Right ventricle myocardium inferior (tissue), 1 donor: Measurements from ENCODE around the gene PAX5. TPM values are rescaled to one million over a fixed set of nuclear protein-coding genes. Genes with fewer than 3 reads are reported as not detected.
"Not testable (repeated sequence)": the region's sequence is repeated elsewhere in the genome, so short reads cannot be mapped to it uniquely, and the experiment has no call there.

Source experiments
- ATAC-seq: fragments of 200-7000 bp; cut with Tn5 transposase; one replicate; pipeline ENCODE4 v1.9.1; 2020; ENCODE audit warnings: mild to moderate bottlenecking, moderate library complexity
- DNase-seq: peaks from one replicate; pipeline ENCODE4 v3.0.0; 2021; ENCODE audit errors: missing footprints
- intact Hi-C: fragments of 100-400 bp; cut with DNase I; formaldehyde crosslinking; loops from one replicate; pipeline ENCODE4 v1.11.0; 2022
- long read RNA-seq: library from polyadenylated mRNA; unstranded; transcript quantifications from one replicate; pipeline ENCODE4 v2.0.0, GENCODE V29; 2021
- total RNA-seq: library from RNA; stranded (reverse); fragmentation: NEBNext Ultra II Directional; extraction: Animal tissue kit (Norgen Biotek cat#: 25700); gene quantifications from one replicate; pipeline ENCODE4 v1.2.1, GENCODE V29; 2021
- donor health status: DM: no; HTN: yes; CAD: no; lungs with severe emphysema.

PAX5 gene
- not detected for total RNA-seq
- long read RNA-seq, result 0 reads

DNA sequence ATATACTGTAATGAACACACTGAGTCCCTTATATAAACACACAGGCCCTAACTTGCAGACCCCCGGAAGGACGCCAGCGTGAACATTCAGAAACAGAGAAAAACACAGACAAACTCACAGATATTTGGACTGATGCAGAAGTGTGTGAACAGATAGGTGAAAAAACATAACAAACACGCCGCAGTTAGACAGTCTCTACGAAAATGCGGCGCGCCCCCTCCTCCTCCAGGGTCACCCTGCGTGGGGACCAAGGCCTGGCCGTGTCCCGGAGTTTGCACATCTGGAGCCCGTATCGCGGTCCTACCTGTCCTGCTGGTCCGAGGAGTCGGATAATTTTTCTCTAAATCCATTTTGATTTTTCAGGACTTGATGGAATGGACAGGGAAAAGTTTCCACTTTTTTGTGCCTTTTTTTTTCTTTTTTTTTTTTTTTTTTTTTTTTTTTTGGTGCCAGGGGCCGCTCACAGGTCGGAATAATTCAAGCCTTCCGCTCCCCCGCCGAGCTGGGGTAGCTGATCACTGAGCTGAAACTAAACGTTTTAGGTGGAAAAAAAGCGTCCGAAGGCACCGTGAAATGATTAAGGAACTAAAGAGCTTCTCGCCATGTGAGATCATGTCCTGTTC, at the start of gene PAX5:
Gene PAX5, minus strand, starts transcription at position 587 of the 623 bp plus-strand sequence. Its CDS starts 237 bp downstream, at position 350.
- no peak for ATAC-seq
- no peak for DNase-seq
- intact Hi-C loops, result no loop called here

DNA sequence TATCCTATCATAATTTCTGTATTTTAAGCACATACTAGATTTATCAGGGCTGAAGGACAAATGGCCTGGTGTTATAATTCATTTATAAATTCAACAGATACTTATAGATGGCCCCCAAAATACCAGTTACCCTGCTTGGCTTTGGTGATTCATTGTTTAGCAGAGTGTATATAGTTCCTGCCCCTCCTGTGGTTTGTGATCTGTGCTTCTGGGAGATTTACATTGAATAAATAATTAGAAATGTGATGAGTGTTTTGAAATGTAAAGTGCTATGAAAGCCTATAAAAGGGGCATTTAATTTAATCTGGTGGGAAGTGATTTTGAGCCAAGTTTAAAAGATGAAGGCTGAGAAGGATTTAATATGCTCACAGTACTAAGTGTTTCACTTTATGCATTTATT, 49.6 kb upstream of the PAX5 start:
- DNase-seq (no peak), ATAC-seq (no peak)
- intact Hi-C loops, result no loop called here

DNA sequence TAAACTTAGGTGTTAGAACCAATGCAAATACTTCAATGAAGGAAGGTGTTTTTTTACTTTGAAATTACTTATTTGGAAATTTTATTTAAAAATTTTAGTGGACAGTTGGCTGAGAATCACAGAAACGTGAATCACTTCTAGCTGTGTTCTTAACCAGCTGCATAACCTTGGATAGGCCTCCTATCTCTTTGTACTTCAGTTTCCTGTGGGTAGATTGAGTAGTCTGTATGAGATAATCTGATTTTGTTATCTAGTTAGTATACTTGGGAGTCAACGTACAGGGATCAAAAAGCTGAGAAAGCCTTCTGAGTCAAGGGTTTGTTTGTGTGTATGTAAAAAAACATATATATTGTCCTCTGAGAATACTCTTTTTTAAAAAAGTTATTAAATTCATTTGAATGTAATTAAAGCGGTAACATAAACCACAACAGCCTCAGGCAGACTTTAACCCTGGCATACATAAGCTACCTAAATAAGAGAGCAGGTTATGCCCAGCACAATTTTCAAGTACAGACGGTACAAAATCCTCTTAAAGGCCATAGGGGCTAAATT, 48.2 kb upstream of the PAX5 start:
- intact Hi-C loops, result no loop called here
- ATAC-seq, result no peak

DNA sequence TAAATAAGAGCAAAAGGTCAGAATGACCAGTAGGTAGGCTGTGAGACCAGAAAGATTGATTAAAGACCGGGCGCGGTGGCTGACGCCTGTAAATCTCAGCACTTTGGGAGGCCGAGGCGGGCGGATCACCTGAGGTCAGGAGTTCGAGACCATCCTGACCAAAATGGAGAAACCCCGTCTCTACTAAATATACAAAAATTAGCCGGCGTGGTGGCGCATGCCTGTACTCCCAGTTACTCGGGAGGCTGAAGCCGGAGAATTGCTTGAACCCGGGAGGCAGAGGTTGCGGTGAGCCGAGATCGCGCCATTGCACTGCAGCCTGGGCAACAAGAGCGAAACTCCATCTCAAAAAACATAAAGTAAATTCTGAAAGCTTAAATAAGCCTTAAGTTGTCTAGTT, 47.4 kb upstream of the PAX5 start:
- intact Hi-C loops, result loop anchor here (2.0 kb wide), 1 partner anchor 37 kb away; no protein-coding TSS in a partner anchor
- not testable (repeated sequence) for ATAC-seq, DNase-seq

More for the DNA sequence above, 48.2 kb upstream of the PAX5 start:
- no peak for DNase-seq

DNA sequence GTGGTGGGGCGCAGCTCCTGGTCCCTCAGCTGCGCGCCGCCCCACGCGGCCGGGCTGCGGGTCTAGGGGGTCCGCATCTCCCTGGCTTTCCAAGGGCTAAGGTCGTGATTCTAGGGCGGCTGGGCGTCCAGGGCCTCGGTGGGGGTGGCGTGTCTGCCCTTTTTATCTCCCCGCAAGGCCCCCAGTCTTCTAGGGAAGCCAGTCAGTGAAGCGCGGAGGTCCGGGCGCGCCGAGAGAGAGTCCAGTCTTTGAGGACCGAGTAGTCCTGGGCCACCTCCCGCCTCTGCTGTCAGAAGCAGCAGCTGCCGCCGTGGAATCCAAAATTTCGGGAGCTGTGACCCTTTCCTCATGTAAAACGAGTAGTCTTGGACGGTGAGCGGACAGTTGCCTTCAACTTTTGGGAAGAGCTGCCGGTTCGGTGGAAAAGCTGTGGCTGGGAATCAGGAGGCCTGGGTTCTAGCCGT, 46.1 kb upstream of the PAX5 start:
- DNase-seq (peak; percentile 70), ATAC-seq (peak; percentile 50)
- intact Hi-C loops, result loop anchor here (2.0 kb wide), 1 partner anchor 39 kb away; no protein-coding TSS in a partner anchor

DNA sequence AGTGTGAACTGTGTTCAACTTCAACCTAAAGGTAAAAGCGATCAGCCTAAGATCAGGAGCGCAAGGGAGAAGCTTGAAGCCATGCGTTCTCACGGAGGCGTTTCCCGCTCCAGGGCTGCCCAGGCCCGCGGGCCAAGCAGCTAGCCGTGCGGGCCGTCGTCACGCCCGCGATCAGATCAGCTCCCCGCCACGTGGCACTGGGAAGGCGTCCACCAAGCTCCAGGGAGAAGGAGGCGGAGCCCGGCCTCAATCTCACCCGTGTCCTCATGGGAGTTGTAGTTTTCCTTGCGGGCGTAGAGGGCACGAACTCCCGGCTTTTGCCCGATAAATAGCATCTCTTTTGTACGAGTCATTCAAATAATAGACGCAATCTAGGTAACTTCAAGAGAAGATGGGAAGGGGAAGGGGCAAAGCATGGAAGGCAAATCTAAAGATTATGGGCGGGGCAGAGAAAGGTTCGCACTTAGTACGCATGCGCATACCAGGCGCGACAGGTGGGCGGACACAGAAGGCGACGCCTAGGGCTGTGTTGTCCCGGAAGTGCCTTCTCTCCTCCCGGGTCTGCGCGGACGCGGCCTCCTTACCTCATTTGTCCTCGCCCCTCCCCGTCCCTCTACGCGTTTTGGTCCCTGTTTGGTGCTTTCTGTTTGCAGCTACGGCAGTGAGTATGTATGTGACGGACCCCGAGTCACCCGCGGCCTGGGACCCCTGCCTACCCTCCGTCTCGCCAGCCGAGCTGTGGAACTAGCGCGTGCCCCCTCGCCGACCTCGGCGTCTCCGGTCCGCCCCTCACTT, 45.5 kb upstream of the PAX5 start:
- peak; percentile 99 for ATAC-seq
- peak; percentile 95 for DNase-seq
- intact Hi-C loops, result loop anchor here (2.0 kb wide), 1 partner anchor 39 kb away; no protein-coding TSS in a partner anchor

DNA sequence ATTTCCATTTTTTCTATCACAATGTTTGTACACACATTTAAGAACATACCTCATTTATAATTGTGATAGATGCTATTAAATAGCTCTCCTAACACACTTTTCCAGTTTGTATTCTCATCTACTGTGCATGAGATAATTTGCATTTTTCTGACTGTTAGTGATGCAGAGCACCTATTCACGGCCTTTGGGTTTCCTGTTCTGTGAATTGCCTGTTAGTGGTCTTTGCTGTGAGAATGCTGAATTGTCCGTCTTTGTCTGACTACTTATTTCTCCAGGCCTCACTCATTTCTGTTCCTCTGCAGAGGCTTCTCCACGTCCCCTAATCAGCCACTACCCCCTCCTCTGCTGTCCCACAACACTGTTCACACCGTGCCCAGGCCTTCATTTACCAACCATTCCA, 40.7 kb upstream of the PAX5 start:
- DNase-seq, intact Hi-C loops, ATAC-seq: not testable (repeated sequence)

DNA sequence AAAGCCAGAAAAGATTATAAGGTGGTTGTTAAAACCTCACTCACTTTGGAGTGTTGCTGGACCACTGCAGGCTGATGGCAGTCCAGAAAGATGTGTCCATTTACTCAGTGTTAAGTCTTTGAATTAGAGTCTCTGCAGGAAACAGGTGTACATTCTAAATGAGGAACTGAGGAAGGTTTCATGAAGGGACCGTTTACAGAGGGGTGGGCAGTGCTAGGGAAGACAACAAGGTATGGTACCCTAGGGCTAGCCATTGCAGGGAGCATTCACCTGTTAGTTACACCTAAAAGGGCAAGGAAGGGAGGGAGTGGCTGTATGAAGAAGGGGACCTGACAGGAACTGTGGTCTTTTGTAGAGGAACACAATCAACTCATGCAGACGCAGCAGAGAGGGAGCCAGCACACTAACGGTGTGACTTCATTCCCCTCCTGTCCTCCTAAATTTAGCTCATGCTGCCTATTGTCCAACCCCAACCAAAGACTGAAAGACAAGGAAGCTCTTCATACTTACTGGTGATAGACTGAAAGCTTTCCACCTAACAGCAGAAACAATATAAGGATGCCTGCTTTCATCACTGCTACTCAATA, 32.2 kb upstream of the PAX5 start:
- intact Hi-C loops, result no loop called here
- no peak for ATAC-seq

DNA sequence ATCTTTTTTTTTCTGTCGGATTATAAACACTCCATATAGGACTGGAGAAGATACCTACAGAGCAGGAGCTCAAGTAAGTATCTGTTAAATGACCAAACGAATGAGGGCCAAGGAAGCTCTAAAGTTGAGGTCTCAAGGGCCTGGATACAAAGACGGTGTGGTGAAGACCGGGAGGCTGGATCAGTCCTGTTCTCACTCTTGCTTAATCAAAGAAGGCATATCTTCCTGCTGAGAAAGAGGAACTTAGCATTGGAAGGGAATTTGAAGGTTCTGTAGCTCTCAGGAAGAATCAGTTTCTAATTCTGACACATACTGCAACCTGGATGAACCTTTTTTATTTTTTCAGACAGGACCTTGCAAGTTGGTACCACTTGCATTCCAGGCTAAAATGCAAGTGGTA, 28.3 kb upstream of the PAX5 start:
- DNase-seq, result no peak
- intact Hi-C loops, result no loop called here

More for the DNA sequence above, 32.2 kb upstream of the PAX5 start:
- no peak for DNase-seq

DNA sequence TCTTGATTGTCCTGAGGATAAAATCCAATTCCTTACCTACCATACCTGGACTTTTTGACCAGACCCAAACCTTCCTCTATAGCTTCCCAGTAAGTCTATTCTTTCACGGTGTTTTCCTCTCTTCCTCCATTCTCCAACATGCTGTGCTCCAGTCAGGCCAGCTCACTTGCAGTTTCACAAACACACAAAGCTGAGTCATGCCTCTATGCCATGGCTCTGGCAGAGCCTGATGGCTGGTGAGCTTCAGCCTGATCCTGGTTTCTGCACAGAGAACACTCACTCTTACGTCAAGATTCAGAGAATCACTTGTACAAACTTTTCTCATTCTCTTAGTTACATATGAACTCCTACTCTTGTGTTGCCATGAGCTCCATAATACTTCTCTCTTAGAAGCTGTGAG, 27.7 kb upstream of the PAX5 start:
- DNase-seq (no peak), ATAC-seq (no peak)
- intact Hi-C loops, result no loop called here

More for the DNA sequence above, 28.3 kb upstream of the PAX5 start:
- no peak for ATAC-seq

DNA sequence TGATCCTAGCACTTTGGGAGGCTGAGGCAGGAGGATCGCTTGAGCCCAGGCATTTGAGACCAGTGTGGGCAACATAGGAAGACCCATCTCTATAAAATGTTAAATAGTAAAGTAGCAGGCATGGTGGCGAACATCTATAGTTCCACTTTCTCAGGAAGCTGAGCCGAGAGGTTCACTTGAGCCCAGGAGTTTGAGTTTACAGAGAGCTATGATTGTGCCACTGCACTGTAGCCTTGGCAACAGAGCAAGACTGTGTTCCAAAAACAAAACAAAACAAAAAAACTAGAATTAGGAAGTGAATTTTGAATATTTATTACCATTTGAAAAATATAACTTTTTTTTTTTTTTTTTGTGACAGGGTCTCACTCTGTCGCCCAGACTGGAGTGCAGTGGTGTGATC, 26.8 kb upstream of the PAX5 start:
- intact Hi-C loops, result no loop called here
- no peak for ATAC-seq
- DNase-seq, result no peak

DNA sequence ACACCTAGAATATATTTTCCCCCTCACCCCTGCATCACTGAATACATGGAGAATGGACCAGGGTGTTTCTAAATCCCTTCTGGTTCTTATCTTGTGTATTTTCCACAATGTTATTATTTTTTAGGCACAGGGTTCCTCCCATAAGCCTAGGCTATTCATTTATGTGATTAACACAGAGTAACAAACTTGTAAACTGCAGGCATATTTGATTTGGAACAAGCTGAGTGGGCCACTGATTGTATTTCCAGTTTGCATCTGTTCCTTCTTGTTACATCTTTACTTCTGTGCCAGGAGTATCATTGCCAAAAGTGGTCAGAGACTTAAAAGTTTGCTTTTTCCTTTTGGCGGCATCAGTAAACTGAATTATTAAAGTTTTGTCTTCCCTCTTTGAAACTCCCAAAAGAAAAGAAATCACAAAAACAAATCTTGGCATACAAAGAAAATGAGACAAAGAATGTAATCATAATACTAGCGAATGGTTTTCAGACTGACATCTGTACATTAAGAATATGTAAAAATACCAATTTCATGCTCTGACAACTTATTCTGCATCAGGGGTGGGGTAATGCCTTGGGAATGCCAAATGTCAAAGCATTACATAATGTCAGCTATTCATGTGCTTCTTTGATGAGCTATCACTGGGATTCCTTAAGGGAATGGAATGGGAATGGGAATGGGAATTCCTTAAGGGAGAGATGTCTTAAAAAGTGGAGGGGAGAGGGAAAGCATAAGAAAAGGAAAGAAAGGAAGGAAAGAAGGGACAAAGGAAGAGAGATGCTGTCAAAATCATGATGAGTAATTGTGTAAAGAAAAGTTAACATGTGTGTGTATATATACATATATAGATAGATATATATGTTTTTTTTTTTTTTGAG, 22.2 kb upstream of the PAX5 start:
- ATAC-seq (no peak), DNase-seq (no peak)
- intact Hi-C loops, result no loop called here

DNA sequence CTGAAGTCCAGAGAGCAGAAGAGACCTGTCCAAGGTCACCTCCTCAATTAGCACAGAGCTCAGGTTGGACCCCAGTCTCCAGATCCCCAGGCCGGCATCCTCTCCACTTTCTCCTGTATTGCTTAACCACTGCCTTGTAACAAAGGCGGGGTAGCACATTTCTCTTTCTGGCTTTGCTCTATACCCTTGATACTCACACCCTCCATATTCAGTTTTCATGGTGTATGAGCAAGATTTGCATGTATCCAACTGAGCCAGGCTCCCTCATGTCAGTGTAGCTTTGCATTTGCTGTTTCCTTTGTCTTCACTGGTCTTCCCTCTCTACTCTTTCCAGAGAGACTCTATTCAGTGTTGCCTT, 20.3 kb upstream of the PAX5 start:
- intact Hi-C loops, ATAC-seq, DNase-seq: not testable (repeated sequence)

DNA sequence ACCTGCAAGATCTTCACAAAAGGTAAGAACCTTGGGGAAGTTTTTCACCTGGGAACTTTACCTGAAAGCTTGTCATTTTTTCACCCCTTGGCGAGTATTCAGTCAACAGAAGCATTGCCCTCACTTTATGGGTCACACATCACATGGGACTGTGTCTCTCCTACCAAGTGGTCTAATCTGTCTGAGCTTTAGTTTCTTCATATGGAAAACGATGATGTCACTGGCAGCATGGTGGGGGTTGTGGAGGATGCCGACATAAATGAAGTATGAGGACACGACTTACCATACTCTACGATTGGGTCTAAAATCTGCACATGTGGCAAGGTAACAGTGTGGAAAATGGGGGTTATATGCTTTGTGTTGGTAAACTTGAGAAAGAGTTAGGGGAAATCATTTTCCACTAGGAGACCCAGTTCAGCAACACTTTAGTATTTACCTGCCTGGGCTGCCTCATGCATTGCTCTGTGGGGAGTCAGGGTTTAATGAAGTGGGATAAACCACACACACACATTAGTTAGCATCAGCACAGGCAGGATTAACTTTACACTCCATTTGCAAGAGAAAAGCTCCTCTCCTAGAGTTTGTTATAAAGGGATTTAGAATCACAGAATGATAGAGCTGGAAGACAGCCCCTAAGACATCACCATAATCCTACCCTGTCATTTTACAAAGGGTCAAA, 19.8 kb upstream of the PAX5 start:
- intact Hi-C loops, result no loop called here
- ATAC-seq (no peak), DNase-seq (no peak)

DNA sequence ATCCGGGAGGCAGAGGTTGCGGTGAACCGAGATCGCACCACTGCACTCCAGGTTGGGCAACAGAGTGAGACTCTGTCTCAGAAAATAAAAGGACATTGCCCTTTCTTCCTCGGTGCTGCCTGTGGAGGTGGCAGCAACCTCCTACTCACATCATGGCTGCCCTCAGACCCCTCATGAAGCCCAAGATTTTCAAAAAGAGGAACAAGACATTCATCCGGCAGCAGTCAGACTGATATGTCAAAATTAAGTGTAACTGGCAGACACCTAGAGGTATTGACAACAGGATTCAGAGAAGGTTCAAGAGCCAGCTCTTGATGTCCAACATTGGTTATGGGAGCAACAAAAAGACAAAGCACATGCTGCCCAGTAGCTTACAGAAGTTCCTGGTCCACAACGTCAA, 12.6 kb upstream of the PAX5 start:
- ATAC-seq (no peak), DNase-seq (no peak)
- intact Hi-C loops, result no loop called here

DNA sequence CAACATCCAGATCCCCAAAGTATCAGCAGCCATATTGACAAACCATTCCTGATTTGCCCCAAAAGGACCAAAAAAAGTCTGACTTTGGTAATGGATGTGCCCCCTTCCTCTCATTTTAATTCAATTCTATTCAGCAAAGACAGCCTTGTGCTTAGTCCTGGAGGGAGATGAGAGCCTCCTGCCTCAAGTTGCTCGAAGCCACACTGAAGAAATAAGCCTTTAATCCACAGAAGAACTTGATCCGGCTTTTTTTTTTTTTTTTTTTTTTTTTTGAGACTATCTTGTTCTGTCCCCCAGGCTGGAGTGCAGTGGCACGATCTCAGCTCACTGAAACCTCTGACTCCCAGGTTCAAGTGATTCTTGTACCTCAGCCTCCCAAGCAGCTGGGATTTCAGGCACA, 8.4 kb upstream of the PAX5 start:
- intact Hi-C loops, result no loop called here
- ATAC-seq (no peak), DNase-seq (no peak)

DNA sequence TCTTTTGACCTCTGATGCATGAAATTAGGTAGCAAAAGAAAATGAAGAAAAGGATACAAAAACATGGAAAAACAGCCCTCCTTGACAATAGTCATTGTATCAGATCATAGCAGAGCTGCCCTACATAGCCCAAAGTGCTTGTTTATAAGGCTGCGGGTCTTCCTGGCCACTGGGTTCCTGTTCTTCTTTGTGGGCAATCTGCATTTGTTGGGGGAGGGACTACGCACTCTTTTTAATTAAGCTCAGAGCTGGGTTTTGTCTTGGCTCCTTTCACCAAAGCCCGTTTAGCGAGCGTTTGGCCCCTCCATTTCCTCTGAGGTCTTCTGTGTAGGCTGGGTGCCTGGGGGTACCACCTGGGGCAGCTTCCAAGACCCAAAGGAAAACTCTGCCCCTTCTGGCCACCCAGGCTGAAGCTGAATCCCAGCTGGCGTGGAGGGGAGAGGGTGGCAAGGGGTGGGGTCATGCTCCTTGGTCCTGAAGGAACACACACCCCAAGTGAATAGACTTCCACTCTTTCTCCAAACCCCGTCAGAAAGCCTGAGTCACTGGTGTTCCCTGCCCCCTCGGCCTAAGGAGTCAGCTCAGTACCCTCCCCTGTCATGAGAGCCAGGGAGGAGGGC, 6.5 kb upstream of the PAX5 start:
- no peak for ATAC-seq
- intact Hi-C loops, result no loop called here

More for the DNA sequence above, 6.5 kb upstream of the PAX5 start:
- no peak for DNase-seq
